Measurements from ENCODE around the gene RYK. TPM values are rescaled to one million over a fixed set of nuclear protein-coding genes. Genes with fewer than 3 reads are reported as not detected.

RYK gene
- total RNA-seq, 1 experiment from 2014 or later = 54.2 TPM

DNA sequence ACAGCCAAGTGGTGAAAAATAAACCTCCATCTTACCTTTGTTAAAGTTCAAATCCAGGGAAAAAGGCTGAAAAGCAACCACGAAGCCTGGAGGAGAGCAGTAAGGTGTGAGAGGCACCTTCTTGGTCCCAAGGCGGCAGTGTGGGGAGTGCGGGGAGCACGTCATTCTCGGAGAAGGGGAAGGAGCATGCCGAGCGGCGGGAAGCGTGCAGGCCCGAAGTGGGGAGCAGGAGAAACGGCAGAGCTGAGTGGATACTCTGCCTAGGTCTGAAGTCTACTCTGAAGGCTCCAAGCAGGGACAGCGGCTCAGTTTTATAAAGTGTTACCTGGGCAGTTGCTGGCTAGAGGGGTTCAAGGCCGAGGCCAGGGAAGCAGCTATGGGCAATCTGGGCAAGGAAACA, 96.9 kb downstream of the RYK start:
- CTCF ChIA-PET = no interaction called here
- POLR2A ChIA-PET = no interaction called here
- H3K27me3 Mint-ChIP-seq (ENCODE audit: low read depth) = no peaks in the 10 kb centered on the region
- no peak for ATAC-seq
- peaks cover 39% of the 10 kb centered on the region for H3K36me3 Mint-ChIP-seq
- no peaks in the 10 kb centered on the region for H3K9me3 Mint-ChIP-seq
- H3K4me1 Mint-ChIP-seq = no peaks in the 10 kb centered on the region
- H3K4me3 Mint-ChIP-seq = no peak overlapping the region
- no peak for DNase-seq (ENCODE audit: low spot score)
- TF ChIP-seq CREM (CRISPR knock-in tag; IDR thresholded peaks at IDR 0.05) = no peak
- TF ChIP-seq TEAD4 (CRISPR knock-in tag; IDR thresholded peaks at IDR 0.05) = no peak
- no peak for TF ChIP-seq SOX15 (CRISPR knock-in tag; IDR thresholded peaks at IDR 0.05)
- TF ChIP-seq, protein P1, sequence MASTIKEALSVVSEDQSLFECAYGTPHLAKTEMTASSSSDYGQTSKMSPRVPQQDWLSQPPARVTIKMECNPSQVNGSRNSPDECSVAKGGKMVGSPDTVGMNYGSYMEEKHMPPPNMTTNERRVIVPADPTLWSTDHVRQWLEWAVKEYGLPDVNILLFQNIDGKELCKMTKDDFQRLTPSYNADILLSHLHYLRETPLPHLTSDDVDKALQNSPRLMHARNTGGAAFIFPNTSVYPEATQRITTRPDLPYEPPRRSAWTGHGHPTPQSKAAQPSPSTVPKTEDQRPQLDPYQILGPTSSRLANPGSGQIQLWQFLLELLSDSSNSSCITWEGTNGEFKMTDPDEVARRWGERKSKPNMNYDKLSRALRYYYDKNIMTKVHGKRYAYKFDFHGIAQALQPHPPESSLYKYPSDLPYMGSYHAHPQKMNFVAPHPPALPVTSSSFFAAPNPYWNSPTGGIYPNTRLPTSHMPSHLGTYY (CRISPR knock-in tag; IDR thresholded peaks at IDR 0.05) = no peak
- no peak for TF ChIP-seq FOXK1 (CRISPR knock-in tag; IDR thresholded peaks at IDR 0.05)
- TF ChIP-seq HMGA2 (CRISPR knock-in tag; IDR thresholded peaks at IDR 0.05) = no peak
- no peak for TF ChIP-seq ZNF317 (CRISPR knock-in tag; IDR thresholded peaks at IDR 0.05; ENCODE audit: borderline replicate concordance, low read depth)
- TF ChIP-seq NFYB (CRISPR knock-in tag; conservative IDR thresholded peaks at IDR 0.05; ENCODE audit: low read depth) = no peak
- no peak for TF ChIP-seq ELF4 (CRISPR knock-in tag; IDR thresholded peaks at IDR 0.05; ENCODE audit: low read depth)
- TF ChIP-seq, protein P2, sequence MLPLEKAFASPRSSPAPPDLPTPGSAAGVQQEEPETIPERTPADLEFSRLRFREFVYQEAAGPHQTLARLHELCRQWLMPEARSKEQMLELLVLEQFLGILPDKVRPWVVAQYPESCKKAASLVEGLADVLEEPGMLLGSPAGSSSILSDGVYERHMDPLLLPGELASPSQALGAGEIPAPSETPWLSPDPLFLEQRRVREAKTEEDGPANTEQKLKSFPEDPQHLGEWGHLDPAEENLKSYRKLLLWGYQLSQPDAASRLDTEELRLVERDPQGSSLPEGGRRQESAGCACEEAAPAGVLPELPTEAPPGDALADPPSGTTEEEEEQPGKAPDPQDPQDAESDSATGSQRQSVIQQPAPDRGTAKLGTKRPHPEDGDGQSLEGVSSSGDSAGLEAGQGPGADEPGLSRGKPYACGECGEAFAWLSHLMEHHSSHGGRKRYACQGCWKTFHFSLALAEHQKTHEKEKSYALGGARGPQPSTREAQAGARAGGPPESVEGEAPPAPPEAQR (CRISPR knock-in tag; IDR thresholded peaks at IDR 0.05) = no peak
- TF ChIP-seq, protein P3, sequence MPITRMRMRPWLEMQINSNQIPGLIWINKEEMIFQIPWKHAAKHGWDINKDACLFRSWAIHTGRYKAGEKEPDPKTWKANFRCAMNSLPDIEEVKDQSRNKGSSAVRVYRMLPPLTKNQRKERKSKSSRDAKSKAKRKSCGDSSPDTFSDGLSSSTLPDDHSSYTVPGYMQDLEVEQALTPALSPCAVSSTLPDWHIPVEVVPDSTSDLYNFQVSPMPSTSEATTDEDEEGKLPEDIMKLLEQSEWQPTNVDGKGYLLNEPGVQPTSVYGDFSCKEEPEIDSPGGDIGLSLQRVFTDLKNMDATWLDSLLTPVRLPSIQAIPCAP (CRISPR knock-in tag; IDR thresholded peaks at IDR 0.05) = no peak
- no peak for TF ChIP-seq SMAD3 (CRISPR knock-in tag; IDR thresholded peaks at IDR 0.05; ENCODE audit: borderline replicate concordance)
- H3K27ac Mint-ChIP-seq = no peak overlapping the region

DNA sequence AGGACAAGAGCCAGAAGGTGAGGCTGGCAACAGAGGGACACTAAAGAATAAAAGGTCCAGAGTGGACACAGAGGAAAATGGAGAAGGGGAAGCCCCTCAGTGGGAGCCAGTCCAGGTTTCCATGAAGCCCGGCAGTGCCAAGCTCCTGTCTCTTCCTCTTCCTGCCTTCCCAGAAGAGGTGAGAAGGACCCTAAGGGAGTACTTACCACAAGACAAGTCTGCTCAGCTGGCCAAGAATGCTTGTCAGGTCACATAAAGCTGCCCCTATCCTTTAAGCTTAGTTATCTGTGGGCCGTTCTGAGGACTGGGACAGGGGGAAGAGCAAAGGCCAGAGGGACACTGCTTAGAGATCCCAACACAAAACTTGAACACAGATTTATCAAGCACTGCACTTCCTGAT, 100.2 kb downstream of the RYK start:
- ATAC-seq (no peak), DNase-seq (ENCODE audit: low spot score) (no peak)
- no peak overlapping the region for H3K27ac Mint-ChIP-seq
- no peaks in the 10 kb centered on the region for H3K4me1 Mint-ChIP-seq
- ChIA-PET CTCF (no interaction called here), POLR2A (no interaction called here)
- H3K9me3 Mint-ChIP-seq = no peaks in the 10 kb centered on the region
- H3K36me3 Mint-ChIP-seq = peaks cover 32% of the 10 kb centered on the region
- no peak overlapping the region for H3K4me3 Mint-ChIP-seq
- TF ChIP-seq PRRX2 (CRISPR knock-in tag; IDR thresholded peaks at IDR 0.05) = no peak
- TF ChIP-seq, protein P4, sequence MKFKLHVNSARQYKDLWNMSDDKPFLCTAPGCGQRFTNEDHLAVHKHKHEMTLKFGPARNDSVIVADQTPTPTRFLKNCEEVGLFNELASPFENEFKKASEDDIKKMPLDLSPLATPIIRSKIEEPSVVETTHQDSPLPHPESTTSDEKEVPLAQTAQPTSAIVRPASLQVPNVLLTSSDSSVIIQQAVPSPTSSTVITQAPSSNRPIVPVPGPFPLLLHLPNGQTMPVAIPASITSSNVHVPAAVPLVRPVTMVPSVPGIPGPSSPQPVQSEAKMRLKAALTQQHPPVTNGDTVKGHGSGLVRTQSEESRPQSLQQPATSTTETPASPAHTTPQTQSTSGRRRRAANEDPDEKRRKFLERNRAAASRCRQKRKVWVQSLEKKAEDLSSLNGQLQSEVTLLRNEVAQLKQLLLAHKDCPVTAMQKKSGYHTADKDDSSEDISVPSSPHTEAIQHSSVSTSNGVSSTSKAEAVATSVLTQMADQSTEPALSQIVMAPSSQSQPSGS (CRISPR knock-in tag; IDR thresholded peaks at IDR 0.05; ENCODE audit: borderline replicate concordance, low read depth) = no peak
- TF ChIP-seq, protein P5, sequence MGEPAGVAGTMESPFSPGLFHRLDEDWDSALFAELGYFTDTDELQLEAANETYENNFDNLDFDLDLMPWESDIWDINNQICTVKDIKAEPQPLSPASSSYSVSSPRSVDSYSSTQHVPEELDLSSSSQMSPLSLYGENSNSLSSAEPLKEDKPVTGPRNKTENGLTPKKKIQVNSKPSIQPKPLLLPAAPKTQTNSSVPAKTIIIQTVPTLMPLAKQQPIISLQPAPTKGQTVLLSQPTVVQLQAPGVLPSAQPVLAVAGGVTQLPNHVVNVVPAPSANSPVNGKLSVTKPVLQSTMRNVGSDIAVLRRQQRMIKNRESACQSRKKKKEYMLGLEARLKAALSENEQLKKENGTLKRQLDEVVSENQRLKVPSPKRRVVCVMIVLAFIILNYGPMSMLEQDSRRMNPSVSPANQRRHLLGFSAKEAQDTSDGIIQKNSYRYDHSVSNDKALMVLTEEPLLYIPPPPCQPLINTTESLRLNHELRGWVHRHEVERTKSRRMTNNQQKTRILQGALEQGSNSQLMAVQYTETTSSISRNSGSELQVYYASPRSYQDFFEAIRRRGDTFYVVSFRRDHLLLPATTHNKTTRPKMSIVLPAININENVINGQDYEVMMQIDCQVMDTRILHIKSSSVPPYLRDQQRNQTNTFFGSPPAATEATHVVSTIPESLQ (CRISPR knock-in tag; IDR thresholded peaks at IDR 0.05) = no peak
- TF ChIP-seq, protein P6, sequence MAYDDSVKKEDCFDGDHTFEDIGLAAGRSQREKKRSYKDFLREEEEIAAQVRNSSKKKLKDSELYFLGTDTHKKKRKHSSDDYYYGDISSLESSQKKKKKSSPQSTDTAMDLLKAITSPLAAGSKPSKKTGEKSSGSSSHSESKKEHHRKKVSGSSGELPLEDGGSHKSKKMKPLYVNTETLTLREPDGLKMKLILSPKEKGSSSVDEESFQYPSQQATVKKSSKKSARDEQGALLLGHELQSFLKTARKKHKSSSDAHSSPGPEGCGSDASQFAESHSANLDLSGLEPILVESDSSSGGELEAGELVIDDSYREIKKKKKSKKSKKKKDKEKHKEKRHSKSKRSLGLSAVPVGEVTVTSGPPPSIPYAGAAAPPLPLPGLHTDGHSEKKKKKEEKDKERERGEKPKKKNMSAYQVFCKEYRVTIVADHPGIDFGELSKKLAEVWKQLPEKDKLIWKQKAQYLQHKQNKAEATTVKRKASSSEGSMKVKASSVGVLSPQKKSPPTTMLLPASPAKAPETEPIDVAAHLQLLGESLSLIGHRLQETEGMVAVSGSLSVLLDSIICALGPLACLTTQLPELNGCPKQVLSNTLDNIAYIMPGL (CRISPR knock-in tag; IDR thresholded peaks at IDR 0.05) = no peak
- no peaks in the 10 kb centered on the region for H3K27me3 Mint-ChIP-seq (ENCODE audit: low read depth)
